Measurements from ENCODE around the gene PTTG1IP.
"Not testable (repeated sequence)": the region's sequence is repeated elsewhere in the genome, so short reads cannot be mapped to it uniquely, and the experiment has no call there.

The PTTG1IP gene, protein sequence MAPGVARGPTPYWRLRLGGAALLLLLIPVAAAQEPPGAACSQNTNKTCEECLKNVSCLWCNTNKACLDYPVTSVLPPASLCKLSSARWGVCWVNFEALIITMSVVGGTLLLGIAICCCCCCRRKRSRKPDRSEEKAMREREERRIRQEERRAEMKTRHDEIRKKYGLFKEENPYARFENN

GRCh38 chr21:44873356-44874239 lies at the start of gene PTTG1IP:
Gene PTTG1IP, minus strand, starts transcription at chr21:44873690. Its CDS starts 74 bp downstream, at chr21:44873616.
- DNase-seq, result peak; percentile 99

GRCh38 chr21:44921928-44922327 lies 48.4 kb upstream of the PTTG1IP start:
- no peak for DNase-seq

- no peak for DNase-seq
Measured at GRCh38 chr21:44920694-44921604, 47.5 kb upstream of the PTTG1IP start, which contains the start of gene ITGB2. Gene ITGB2, minus strand, starts transcription at chr21:44920899. Its CDS starts 10,117 bp downstream, at chr21:44910782.

DNA sequence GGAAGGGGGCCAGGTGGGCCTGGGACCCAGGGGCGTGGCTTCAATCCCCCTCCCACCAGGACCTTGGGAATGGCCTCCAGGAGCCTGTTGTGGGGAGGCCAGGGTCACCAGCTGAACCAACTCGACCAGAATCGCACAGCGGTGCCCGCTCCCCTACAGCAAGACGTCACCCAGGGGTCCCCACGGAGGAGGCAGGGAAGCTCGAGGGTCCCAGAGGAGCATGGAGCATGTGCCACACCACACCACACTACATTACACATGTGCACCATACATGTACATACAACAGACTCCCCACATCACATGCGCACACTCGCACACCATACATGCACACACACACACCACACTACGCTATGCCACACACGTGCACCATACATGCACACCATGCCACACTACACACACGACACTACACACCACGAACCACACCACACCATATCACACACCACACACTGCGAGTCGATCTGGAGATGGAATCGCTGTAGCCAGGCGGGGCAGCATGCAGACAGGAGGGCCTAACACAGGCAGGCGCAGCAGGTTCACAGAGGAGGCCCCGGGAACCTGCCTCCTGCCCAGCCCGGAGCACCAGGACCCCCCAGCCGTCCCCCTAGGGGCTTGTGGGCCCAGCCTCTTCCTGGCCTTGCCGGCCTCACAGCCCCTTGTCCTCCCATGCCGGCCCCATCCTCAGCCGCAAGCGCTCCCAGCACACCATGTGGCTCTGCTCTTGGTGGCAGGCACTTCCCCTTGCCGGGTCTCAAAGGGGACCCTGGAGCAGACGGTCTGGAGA lies 46.6 kb upstream of the PTTG1IP start:
- no peak for DNase-seq

- no peak for DNase-seq
Measured at GRCh38 chr21:44919111-44919912, 45.8 kb upstream of the PTTG1IP start.

DNA sequence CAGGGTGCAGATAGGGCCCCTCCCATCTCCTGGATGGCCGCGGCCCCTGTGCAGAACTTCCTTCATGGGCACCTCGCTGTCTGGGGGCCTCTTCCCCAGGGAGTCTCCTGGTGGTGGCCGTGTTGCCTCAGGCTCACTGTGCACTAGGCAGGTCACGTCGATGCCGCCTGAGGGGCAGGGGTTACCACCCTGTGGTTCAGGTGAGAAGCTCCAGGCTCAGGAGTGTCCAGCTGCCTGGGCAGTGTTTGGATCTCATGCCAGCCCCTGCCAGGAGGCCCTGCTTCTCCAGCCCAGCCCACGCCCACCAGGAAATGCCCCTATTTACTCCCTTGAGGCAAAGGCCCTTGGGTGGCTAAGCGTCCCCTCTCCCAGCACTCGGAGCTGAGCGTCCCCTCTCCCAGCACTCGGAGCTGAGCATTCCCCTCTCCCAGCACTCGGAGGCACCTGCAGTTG lies 45.1 kb upstream of the PTTG1IP start:
- DNase-seq, result no peak

DNA sequence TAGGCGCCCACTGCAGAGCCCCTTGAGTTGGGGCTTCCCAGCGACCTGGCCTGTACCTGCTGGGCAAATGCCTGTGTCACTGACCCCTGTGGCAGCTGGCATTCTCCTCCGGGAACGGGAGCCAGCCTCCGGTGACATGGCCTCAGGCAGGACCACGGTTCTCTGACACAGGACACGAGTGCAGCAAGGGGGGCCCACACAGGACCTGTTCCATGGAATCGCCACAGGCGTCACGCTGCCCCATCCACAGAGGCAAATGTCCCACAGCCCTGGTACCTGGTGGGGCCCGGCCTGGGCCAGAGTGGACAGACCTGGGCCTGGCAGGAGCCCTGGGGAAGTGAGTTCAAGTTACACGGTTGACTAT lies 44.6 kb upstream of the PTTG1IP start:
- no peak for DNase-seq

- no peak for DNase-seq
Measured at GRCh38 chr21:44917446-44918106, 44.1 kb upstream of the PTTG1IP start.

GRCh38 chr21:44916965-44917364 lies 43.5 kb upstream of the PTTG1IP start:
- DNase-seq, result no peak

DNA sequence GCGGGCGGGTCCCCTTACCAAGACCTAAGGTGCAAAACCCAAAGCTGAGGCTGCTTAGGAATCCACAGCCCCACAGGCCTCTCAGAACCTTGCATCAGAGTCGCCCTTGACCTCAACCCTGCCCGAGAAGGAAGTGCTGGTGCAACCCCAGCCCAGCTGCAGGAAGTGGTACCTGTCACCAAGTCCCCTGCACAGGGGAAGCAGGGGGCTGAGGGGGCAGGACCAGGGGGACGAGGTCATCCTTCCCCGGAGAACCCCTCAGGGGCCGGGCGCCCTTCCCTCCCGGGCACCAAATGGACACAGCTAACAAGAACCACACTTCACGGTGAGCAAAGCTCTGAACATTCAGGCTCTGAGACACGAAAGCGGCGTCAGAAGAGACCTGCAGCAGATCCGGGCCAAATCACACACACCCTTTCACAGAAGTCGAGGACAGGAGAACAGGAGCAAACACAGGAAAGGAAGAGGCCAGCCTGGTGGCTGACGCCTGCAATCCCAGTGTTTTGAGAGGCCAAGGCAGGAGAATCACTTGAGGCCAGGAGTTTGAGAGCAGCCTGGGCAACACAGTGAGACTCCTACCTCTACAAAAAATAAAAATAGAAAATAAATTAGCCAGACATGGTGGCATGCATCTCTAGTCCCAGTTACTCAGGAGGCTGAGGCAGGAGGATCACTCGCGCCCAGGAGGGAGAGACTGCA lies 40.8 kb upstream of the PTTG1IP start:
- no peak for DNase-seq

GRCh38 chr21:44913425-44914175 lies 40.1 kb upstream of the PTTG1IP start:
- DNase-seq, result no peak

GRCh38 chr21:44912506-44913412 lies 39.3 kb upstream of the PTTG1IP start:
- DNase-seq, result not testable (repeated sequence)

GRCh38 chr21:44912158-44912473 lies 38.6 kb upstream of the PTTG1IP start:
- DNase-seq, result no peak

DNA sequence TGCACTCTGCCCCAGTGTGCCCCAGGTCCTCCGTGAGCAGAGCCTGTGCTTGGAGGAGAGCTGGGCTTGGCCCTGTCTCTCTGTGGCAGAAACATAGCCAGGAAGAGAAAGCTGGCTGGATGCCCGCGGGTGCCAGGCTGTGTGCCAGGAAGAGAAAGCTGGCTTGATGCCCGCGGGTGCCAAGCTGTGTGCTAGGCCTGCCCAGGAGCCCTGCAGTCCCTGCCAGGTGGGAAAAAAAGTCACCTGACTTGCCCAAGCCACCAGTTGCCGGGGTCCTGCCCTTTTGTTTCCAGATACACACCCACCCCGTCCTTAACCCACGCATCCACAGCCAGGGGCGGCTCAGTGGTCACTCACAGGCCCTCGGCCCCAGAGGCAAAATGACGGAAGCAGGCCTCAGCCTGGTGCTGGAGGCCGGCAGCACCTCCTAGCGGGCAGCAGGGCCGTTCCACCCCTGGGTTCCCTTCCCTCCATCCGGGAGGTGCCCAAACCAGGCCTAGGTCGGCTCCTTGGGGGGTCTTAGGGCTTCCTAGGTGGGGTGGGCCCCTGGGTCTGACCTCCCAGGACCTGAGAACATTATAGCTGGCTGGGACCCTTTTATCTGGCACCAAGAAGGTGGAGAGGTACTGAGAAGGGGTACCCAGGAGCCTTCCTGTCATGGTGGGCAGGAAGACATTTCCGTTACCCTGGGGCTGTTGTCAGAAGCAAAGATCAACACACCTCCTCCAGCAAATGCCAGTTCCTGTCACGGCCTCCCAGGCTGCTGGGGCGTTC lies 38.1 kb upstream of the PTTG1IP start:
- DNase-seq, result peak; percentile 53

DNA sequence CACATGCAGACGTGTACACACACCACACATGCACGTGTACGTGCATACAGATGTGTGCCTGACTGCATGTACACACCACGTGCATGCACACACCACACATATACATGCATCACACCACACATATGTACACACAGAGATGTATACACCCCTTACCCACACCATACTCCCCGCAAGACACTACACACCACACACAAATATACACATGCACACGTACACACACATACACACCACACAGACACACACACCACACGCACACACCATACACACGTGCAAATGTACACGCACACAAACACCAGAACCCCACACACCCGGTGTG lies 37.5 kb upstream of the PTTG1IP start:
- DNase-seq, result no peak

DNA sequence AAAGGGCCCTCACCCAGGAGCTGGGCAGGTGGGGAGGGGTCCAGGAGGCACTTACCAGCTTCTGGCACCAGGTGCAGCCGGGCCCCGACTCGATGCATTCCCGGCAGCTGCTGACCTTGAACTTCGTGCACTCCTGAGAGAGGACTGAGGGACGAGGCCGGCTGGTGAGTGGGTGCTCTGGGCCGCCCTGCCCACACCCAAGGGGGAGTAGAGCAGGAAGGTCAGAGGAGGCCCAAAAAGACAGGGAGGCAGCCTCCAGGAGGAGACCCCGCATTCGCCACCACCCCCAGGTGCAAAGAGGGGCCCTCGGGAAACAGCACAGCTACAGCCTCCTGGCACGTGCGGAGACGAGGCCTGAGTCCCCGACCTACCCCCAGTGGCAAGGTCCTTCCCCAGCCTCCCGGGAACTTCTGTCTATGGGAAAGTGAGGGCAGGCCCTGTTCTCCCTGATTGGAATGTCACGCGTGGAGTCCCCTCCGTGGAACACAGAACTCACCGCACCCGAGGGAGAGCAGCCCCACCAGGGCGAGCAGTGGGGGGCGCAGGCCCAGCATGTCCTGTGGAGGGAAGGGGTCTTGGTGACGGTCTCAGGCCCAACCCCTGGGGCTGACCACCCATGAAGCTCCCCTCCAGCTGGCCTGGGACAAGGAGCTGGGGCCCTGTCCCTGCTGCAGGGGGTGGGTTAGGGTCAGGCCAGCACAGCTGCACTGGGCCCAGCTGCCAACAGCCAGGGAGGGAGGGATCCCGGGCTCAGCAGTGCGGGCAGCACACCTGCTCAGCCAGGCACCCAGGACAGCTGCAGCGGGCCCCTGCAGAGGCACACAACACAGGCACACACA lies 37.0 kb upstream of the PTTG1IP start:
- peak; percentile 74 for DNase-seq

DNA sequence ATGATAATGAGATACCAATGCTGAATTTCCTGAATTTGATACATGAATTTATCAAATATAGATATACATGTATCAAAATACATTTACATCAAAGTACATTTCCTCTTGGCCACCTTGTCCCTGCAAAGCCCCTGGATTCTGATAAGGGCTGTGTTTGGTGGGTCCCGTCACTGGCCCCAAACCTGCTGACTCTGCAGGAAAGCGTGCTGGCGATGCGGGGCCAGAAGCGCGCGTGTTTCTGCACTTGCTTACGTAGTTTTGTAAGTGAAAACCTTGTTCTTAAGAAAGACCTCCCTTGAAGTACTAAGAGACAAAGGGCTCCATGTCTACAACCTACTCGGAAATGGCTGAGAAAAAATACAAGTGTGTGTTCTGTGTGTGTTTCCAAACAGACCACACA lies 36.2 kb upstream of the PTTG1IP start:
- no peak for DNase-seq
